PC-9 (cell line): Measurements from ENCODE around the gene PAX8. TPM values are rescaled to one million over a fixed set of nuclear protein-coding genes. Genes with fewer than 3 reads are reported as not detected.

Source experiments
- BruUV-seq: library from RNA; stranded (reverse); fragments of 400-500 nt; replicated peaks from 2 replicates; lab custom pipeline; 2021; lab: Mats Ljungman, UMichigan
- CTCF ChIA-PET: fragments of 300-600 bp; sonication (Branson Sonifier 250); formaldehyde crosslinking; loops from one replicate; lab custom pipeline; 2022; ENCODE audit warnings: antibody characterized with exemption; lab: Charles Lee
- POLR2A ChIA-PET: fragments of 300-600 bp; sonication (Branson Sonifier 250); formaldehyde crosslinking; loops from one replicate; lab custom pipeline; 2022; ENCODE audit warnings: antibody characterized with exemption; ENCODE audit not compliant: unreplicated experiment; lab: Charles Lee
- DNase-seq, 2 experiments: peaks; one replicate each; pipeline versions ENCODE4 v3.0.0 to v3.0.0-alpha.2; 2015 to 2022; ENCODE audit warnings: mixed read lengths in 1 of 2
- H2AFZ ChIP-seq: fragments of 200-600 bp; sonication (generic); 2 replicates; pipeline ENCODE4 v1.8.1; 2017; ENCODE audit warnings: antibody characterized with exemption
- H3F3A ChIP-seq: fragments of 200-600 bp; sonication (generic); 2 replicates; pipeline ENCODE4 v1.8.1; 2017; ENCODE audit warnings: antibody characterized with exemption, mild to moderate bottlenecking, low read depth; ENCODE audit not compliant: insufficient read depth
- H3K27ac ChIP-seq: fragments of 200-600 bp; sonication (generic); 2 replicates; pipeline ENCODE4 v1.6.1; 2016; ENCODE audit warnings: mixed run types
- H3K27me3 ChIP-seq: fragments of 200-600 bp; sonication (generic); 2 replicates; pipeline ENCODE4 v1.6.1; 2016; ENCODE audit warnings: low read depth, mixed run types; ENCODE audit not compliant: insufficient read depth
- H3K36me3 ChIP-seq: fragments of 200-600 bp; sonication (generic); 2 replicates; pipeline ENCODE4 v1.6.1; 2016; ENCODE audit warnings: low read depth, mixed run types
- H3K4me1 ChIP-seq: fragments of 200-600 bp; sonication (generic); replicated peaks from 2 replicates; pipeline ENCODE4 v1.6.1; 2016; ENCODE audit warnings: mixed run types; ENCODE audit not compliant: insufficient read depth
- H3K4me2 ChIP-seq: fragments of 200-600 bp; sonication (generic); 2 replicates; pipeline ENCODE4 v1.6.1; 2017; ENCODE audit warnings: mixed run types
- H3K4me3 ChIP-seq: fragments of 200-600 bp; sonication (generic); 2 replicates; pipeline ENCODE4 v1.6.1; 2016; ENCODE audit warnings: mixed run types
- H3K79me2 ChIP-seq: fragments of 200-600 bp; sonication (generic); 2 replicates; pipeline ENCODE4 v1.6.1; 2017; ENCODE audit warnings: low read depth, mixed run types
- H3K9me2 ChIP-seq: fragments of 200-600 bp; sonication (generic); 2 replicates; pipeline ENCODE4 v1.8.1; 2017; ENCODE audit warnings: mild to moderate bottlenecking; ENCODE audit not compliant: insufficient read depth
- H3K9me3 ChIP-seq: fragments of 200-600 bp; sonication (generic); 2 replicates; pipeline ENCODE4 v1.8.1; 2016; ENCODE audit warnings: low read depth; ENCODE audit not compliant: insufficient read depth
- H4K20me1 ChIP-seq: fragments of 200-600 bp; sonication (generic); 2 replicates; pipeline ENCODE4 v1.8.1; 2017; ENCODE audit not compliant: insufficient read depth
- EZH2 ChIP-seq: fragments of 200-600 bp; sonication (generic); IDR thresholded peaks from 2 replicates; pipeline ENCODE4 v1.8.0; 2017; ENCODE audit warnings: antibody characterized with exemption, low read depth
- intact Hi-C: fragments of 100-400 bp; cut with micrococcal nuclease; formaldehyde crosslinking; loops from one replicate; pipeline ENCODE4 v1.10.0; 2022; ENCODE audit not compliant: unreplicated experiment
- total RNA-seq: library from RNA; stranded (reverse); gene quantifications from 2 replicates; pipeline ENCODE4 v1.2.3, GENCODE V29; 2021
- TF ChIP-seq, protein P1 (sequence below): fragments of 200-600 bp; sonication (generic); conservative IDR thresholded peaks from 2 replicates; pipeline ENCODE4 v1.6.1; 2017; ENCODE audit warnings: mixed run types, antibody characterized with exemption, mild to moderate bottlenecking, moderate library complexity

The PAX8 gene
- total RNA-seq, 1 experiment from 2014 or later = 5.8 TPM

DNA sequence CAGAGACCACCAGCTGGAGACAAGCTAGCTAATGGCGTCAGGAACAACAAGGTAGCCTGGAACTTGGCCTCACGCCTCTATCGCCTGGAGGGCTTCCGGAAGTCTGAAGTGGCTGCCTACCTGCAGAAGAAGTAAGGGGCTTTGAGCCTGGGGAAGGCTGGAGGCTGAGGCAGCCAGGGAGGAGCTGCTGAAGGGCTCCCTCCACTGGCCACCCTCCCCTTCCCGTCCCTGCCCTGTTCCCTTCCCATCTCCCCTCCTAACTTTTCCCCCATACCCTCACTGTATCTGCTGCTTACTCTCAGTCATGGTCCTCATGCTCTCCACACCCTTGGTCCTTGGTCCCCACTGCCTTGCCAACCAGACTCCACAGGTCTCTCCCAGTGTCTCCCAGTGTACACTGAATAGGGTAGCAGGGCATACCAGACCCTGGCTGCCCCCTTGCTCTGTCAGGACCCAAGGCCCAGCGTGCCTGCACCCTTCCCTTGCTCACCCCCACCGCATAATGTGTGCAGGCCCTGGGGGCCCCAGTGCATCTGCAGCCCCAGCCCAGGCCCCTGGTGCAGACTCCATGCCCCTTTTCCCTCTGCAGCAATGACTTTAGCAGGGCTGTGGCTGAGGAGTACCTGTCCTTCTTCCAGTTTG, 86.1 kb downstream of the PAX8 start:
- CTCF ChIA-PET = interaction anchor here (1.2 kb wide), 1 partner anchor 11 kb away, joined by 4 read pairs; no protein-coding TSS in a partner anchor
- Histone ChIP-seq H3K36me3 (no peaks in the 10 kb centered on the region), H3K27me3 (no peaks in the 10 kb centered on the region), H3K9me3 (no peaks in the 10 kb centered on the region), H2AFZ (no peak overlapping the region), H4K20me1 (no peaks in the 10 kb centered on the region), H3K4me2 (no peak overlapping the region), H3K4me1 (no peaks in the 10 kb centered on the region), H3K79me2 (no peaks in the 10 kb centered on the region), H3K4me3 (no peak overlapping the region), H3K9me2 (no peaks in the 10 kb centered on the region), H3F3A (no peaks in the 10 kb centered on the region), H3K27ac (no peak overlapping the region)
- POLR2A ChIA-PET = no interaction called here
- DNase-seq = no peak
- no TSS peak for BruUV-seq
- TF ChIP-seq, protein P1, sequence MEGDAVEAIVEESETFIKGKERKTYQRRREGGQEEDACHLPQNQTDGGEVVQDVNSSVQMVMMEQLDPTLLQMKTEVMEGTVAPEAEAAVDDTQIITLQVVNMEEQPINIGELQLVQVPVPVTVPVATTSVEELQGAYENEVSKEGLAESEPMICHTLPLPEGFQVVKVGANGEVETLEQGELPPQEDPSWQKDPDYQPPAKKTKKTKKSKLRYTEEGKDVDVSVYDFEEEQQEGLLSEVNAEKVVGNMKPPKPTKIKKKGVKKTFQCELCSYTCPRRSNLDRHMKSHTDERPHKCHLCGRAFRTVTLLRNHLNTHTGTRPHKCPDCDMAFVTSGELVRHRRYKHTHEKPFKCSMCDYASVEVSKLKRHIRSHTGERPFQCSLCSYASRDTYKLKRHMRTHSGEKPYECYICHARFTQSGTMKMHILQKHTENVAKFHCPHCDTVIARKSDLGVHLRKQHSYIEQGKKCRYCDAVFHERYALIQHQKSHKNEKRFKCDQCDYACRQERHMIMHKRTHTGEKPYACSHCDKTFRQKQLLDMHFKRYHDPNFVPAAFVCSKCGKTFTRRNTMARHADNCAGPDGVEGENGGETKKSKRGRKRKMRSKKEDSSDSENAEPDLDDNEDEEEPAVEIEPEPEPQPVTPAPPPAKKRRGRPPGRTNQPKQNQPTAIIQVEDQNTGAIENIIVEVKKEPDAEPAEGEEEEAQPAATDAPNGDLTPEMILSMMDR = no peak
- no peak for TF ChIP-seq EZH2
- intact Hi-C loops = no loop called here

DNA sequence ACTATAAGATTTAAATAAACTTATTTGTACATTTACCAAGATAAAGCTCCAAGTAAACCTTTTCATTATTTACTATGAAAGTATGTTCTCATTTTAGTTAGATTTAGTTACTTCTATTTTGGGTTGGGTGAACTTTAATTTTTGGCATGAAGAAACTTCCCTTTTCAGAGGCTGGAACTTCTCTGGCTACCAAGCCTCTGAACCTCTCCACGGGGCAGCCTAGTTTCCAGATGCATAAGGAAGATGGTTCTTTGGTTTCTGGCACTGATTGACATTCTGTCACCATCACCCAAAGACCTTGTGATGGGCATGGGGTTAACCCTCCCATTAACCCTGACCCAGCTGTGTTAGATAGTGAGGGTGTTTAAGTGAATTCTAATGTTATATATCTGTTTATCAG, 87.8 kb downstream of the PAX8 start:
- Histone ChIP-seq H4K20me1 (no peaks in the 10 kb centered on the region), H3K79me2 (no peaks in the 10 kb centered on the region), H3K9me3 (no peaks in the 10 kb centered on the region), H3K9me2 (no peaks in the 10 kb centered on the region), H3K36me3 (no peaks in the 10 kb centered on the region), H3K4me1 (no peaks in the 10 kb centered on the region), H3F3A (no peaks in the 10 kb centered on the region), H3K27me3 (no peaks in the 10 kb centered on the region), H3K27ac (no peak overlapping the region), H3K4me2 (no peak overlapping the region), H2AFZ (no peak overlapping the region), H3K4me3 (no peak overlapping the region)
- no TSS peak for BruUV-seq
- ChIA-PET CTCF (interaction anchor here (0.6 kb wide), 1 partner anchor 608 kb away, joined by 3 read pairs; no protein-coding TSS in a partner anchor), POLR2A (no interaction called here)
- DNase-seq = no peak
- intact Hi-C loops = no loop called here
- TF ChIP-seq EZH2 = no peak
- TF ChIP-seq, protein P1 = no peak

DNA sequence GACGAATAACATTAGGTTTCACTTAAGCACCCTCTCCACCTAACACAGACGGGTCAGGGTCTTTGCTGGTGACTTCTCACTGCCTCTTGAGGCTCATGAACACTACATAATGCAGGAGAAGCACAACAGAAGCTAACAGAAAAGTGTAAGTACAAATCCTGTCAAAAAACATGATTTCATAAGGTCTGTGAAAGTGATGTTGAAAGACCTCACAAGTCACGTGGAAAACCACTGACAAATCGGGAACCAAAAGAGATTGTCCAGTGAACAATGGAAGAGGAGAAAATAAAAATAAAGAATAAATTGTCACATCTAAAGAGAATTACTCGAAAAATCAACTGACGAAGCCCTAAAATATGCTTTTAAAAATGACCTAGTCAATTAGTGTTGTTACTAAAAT, 91.0 kb downstream of the PAX8 start:
- H3K79me2 ChIP-seq = no peaks in the 10 kb centered on the region
- no peak for TF ChIP-seq EZH2
- TF ChIP-seq, protein P1 = no peak
- no peaks in the 10 kb centered on the region for H4K20me1 ChIP-seq
- H3K4me2 ChIP-seq = no peak overlapping the region
- BruUV-seq = no TSS peak
- H2AFZ ChIP-seq = no peak overlapping the region
- no peaks in the 10 kb centered on the region for H3K4me1 ChIP-seq
- H3K9me3 ChIP-seq = no peaks in the 10 kb centered on the region
- DNase-seq = no peak
- POLR2A ChIA-PET = no interaction called here
- CTCF ChIA-PET = no interaction called here
- H3F3A ChIP-seq = no peaks in the 10 kb centered on the region
- no peaks in the 10 kb centered on the region for H3K9me2 ChIP-seq
- H3K27me3 ChIP-seq = no peaks in the 10 kb centered on the region
- intact Hi-C loops = no loop called here
- H3K27ac ChIP-seq = no peak overlapping the region
- no peak overlapping the region for H3K4me3 ChIP-seq
- no peaks in the 10 kb centered on the region for H3K36me3 ChIP-seq
